H1 (cell line): ENCODE measurements around the gene SSTR5. TPM values are rescaled to one million over a fixed set of nuclear protein-coding genes. Genes with fewer than 3 reads are reported as not detected.

Source experiments
- CREB1 ChIP-seq: IDR thresholded peaks from 2 replicates; pipeline ENCODE4 v1.6.1; 2012; ENCODE audit warnings: inconsistent platforms
- PHF8 ChIP-seq: fragments of 200-600 bp; sonication (generic); conservative IDR thresholded peaks from 2 replicates; pipeline ENCODE4 v1.7.1; 2012; ENCODE audit warnings: low read depth, mild to moderate bottlenecking, inconsistent platforms, low read length, moderate library complexity
- SP4 ChIP-seq: IDR thresholded peaks from 2 replicates; pipeline ENCODE4 v1.6.1; 2012; ENCODE audit warnings: low read length, inconsistent platforms
- TEAD4 ChIP-seq: IDR thresholded peaks from 2 replicates; pipeline ENCODE4 v1.6.1; 2012; ENCODE audit warnings: low read depth, low read length, inconsistent platforms, mixed read lengths
- polyA plus RNA-seq, 7 experiments: library from polyadenylated mRNA; depleted of rRNA in 3 of 7; stranded (reverse) in 5 of 7; unstranded in 2 of 7; fragments of >200 nt in 5 of 7; fragments of 200-250 nt in 2 of 7; gene quantifications; 1 replicate in 5 of 7; 2 replicates in 1 of 7; 4 replicates in 1 of 7; pipeline versions ENCODE4 v1.2.1 to v1.2.3, GENCODE V29; 2011 to 2013; ENCODE audit warnings: missing spikeins in 2 of 7, mixed read lengths in 2 of 7
- total RNA-seq: library from RNA; stranded (reverse); fragmentation: NEBNext Ultra II Directional; extraction: Animal tissue kit (Norgen Biotek cat#: 25700); gene quantifications from 2 replicates; pipeline ENCODE4 v1.2.1, GENCODE V29; 2021
- TF ChIP-seq, protein P1 (sequence below): fragments of 300-600 bp; sonication (generic); IDR thresholded peaks from 2 replicates; pipeline ENCODE4 v1.7.1; 2012; ENCODE audit warnings: low read length, moderate library complexity, mild to moderate bottlenecking, inconsistent platforms; ENCODE audit not compliant: insufficient replicate concordance
- TF ChIP-seq, protein P2 (sequence below): IDR thresholded peaks from 2 replicates; pipeline ENCODE4 v1.6.1; 2012; ENCODE audit warnings: inconsistent platforms

SSTR5 gene
- total and polyA plus RNA-seq, 2 of the 8 experiments (the other 6 are each of a cell fraction or from before 2014, with no cell fraction given), result 0.56 to 0.60 TPM

DNA sequence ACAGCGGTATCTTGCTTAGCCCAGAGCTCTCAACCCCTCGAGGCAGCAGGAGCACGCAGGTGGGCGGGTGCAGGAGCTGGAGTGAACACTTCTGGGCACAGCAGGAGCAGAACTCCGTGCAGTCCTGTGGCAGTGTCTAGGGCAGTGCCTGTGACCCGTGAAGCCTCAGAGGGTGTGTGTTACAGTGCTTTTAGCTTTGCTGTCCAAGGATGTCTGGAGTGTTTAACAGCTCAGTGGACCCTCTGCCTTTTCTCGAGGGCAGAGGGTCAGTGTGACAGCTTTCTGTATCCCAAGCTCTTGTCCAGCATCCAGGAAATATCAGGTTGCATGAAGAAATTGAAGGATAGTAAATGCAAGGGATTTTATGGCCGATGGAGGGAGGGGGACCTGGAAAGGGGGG is 16.4 kb upstream of the SSTR5 start (continued):
- TF ChIP-seq, protein P1, sequence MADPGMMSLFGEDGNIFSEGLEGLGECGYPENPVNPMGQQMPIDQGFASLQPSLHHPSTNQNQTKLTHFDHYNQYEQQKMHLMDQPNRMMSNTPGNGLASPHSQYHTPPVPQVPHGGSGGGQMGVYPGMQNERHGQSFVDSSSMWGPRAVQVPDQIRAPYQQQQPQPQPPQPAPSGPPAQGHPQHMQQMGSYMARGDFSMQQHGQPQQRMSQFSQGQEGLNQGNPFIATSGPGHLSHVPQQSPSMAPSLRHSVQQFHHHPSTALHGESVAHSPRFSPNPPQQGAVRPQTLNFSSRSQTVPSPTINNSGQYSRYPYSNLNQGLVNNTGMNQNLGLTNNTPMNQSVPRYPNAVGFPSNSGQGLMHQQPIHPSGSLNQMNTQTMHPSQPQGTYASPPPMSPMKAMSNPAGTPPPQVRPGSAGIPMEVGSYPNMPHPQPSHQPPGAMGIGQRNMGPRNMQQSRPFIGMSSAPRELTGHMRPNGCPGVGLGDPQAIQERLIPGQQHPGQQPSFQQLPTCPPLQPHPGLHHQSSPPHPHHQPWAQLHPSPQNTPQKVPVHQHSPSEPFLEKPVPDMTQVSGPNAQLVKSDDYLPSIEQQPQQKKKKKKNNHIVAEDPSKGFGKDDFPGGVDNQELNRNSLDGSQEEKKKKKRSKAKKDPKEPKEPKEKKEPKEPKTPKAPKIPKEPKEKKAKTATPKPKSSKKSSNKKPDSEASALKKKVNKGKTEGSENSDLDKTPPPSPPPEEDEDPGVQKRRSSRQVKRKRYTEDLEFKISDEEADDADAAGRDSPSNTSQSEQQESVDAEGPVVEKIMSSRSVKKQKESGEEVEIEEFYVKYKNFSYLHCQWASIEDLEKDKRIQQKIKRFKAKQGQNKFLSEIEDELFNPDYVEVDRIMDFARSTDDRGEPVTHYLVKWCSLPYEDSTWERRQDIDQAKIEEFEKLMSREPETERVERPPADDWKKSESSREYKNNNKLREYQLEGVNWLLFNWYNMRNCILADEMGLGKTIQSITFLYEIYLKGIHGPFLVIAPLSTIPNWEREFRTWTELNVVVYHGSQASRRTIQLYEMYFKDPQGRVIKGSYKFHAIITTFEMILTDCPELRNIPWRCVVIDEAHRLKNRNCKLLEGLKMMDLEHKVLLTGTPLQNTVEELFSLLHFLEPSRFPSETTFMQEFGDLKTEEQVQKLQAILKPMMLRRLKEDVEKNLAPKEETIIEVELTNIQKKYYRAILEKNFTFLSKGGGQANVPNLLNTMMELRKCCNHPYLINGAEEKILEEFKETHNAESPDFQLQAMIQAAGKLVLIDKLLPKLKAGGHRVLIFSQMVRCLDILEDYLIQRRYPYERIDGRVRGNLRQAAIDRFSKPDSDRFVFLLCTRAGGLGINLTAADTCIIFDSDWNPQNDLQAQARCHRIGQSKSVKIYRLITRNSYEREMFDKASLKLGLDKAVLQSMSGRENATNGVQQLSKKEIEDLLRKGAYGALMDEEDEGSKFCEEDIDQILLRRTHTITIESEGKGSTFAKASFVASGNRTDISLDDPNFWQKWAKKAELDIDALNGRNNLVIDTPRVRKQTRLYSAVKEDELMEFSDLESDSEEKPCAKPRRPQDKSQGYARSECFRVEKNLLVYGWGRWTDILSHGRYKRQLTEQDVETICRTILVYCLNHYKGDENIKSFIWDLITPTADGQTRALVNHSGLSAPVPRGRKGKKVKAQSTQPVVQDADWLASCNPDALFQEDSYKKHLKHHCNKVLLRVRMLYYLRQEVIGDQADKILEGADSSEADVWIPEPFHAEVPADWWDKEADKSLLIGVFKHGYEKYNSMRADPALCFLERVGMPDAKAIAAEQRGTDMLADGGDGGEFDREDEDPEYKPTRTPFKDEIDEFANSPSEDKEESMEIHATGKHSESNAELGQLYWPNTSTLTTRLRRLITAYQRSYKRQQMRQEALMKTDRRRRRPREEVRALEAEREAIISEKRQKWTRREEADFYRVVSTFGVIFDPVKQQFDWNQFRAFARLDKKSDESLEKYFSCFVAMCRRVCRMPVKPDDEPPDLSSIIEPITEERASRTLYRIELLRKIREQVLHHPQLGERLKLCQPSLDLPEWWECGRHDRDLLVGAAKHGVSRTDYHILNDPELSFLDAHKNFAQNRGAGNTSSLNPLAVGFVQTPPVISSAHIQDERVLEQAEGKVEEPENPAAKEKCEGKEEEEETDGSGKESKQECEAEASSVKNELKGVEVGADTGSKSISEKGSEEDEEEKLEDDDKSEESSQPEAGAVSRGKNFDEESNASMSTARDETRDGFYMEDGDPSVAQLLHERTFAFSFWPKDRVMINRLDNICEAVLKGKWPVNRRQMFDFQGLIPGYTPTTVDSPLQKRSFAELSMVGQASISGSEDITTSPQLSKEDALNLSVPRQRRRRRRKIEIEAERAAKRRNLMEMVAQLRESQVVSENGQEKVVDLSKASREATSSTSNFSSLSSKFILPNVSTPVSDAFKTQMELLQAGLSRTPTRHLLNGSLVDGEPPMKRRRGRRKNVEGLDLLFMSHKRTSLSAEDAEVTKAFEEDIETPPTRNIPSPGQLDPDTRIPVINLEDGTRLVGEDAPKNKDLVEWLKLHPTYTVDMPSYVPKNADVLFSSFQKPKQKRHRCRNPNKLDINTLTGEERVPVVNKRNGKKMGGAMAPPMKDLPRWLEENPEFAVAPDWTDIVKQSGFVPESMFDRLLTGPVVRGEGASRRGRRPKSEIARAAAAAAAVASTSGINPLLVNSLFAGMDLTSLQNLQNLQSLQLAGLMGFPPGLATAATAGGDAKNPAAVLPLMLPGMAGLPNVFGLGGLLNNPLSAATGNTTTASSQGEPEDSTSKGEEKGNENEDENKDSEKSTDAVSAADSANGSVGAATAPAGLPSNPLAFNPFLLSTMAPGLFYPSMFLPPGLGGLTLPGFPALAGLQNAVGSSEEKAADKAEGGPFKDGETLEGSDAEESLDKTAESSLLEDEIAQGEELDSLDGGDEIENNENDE, result no peak
- TF ChIP-seq, protein P2, sequence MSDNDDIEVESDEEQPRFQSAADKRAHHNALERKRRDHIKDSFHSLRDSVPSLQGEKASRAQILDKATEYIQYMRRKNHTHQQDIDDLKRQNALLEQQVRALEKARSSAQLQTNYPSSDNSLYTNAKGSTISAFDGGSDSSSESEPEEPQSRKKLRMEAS, result no peak
- no peak for TF ChIP-seq TEAD4
- no peak for TF ChIP-seq SP4
- no peak for TF ChIP-seq CREB1
- TF ChIP-seq PHF8, result no peak
